ENCODE measurements around the gene ROGDI. TPM values are rescaled to one million over a fixed set of nuclear protein-coding genes. Genes with fewer than 3 reads are reported as not detected.

ROGDI gene
- total RNA-seq, 1 experiment from 2014 or later = 32.1 TPM

DNA sequence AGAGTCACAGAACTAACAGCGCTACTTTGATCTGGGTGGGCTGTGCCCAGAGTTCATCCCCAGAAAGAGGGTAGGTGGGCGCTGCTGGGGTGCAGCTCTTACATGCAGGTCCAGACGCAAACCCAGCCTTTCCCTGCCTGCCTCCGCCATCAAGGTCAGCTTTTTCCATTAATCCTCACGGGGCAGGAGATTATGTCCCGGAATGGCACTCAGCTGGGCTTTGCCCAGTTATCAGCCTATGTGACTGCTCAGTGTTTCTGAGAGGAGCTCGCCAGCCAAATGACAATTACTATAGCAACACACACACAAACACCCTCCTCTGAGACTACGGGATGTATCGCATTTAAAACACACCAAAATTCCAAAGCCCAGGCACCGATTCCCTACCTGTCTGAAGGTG is 24.5 kb upstream of the ROGDI start (continued):
- TF ChIP-seq ESRRA (CRISPR knock-in tag; IDR thresholded peaks at IDR 0.05; ENCODE audit: borderline replicate concordance) (no peak), ZNF219 (CRISPR knock-in tag; IDR thresholded peaks at IDR 0.05; ENCODE audit: borderline replicate concordance) (no peak), OVOL2 (CRISPR knock-in tag; IDR thresholded peaks at IDR 0.05; ENCODE audit: borderline replicate concordance) (no peak), NFE2L1 (CRISPR knock-in tag; IDR thresholded peaks at IDR 0.05) (no peak)

DNA sequence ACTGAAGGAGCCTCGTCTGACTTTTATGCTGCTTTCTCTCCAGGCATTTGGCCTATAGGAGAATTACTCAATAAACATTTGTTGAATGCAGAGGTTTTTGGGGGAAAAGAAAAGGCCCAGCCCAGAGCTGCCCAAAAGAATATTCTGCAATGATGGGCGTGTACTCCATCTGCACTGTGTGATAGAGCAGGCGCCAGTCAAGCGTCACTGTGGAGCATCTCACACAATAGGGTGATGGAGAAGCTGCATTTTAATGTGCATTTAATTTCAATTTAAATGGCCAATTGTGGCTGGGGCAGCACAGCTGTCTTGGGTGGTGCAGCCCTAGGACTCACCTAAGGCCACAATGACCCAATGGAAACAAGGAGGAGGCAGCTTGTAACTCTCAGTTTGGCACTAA is 24.1 kb upstream of the ROGDI start:
- no peaks in the 10 kb centered on the region for H3K9me3 Mint-ChIP-seq
- TF ChIP-seq NR2C2 (CRISPR knock-in tag; IDR thresholded peaks at IDR 0.05) (no peak), RORB (CRISPR knock-in tag; IDR thresholded peaks at IDR 0.05) (no peak), ZNF317 (CRISPR knock-in tag; IDR thresholded peaks at IDR 0.05; ENCODE audit: borderline replicate concordance, low read depth) (no peak), ZNF138 (CRISPR knock-in tag; conservative IDR thresholded peaks at IDR 0.05) (no peak), CREB1 (CRISPR knock-in tag; IDR thresholded peaks at IDR 0.05) (no peak), ZNF263 (CRISPR knock-in tag; IDR thresholded peaks at IDR 0.05; ENCODE audit: low read depth) (no peak), JUN (CRISPR knock-in tag; IDR thresholded peaks at IDR 0.05) (no peak), SMAD3 (CRISPR knock-in tag; IDR thresholded peaks at IDR 0.05; ENCODE audit: borderline replicate concordance) (no peak), HMGA2 (CRISPR knock-in tag; IDR thresholded peaks at IDR 0.05) (no peak), NFYB (CRISPR knock-in tag; conservative IDR thresholded peaks at IDR 0.05; ENCODE audit: low read depth) (no peak), TEAD4 (CRISPR knock-in tag; IDR thresholded peaks at IDR 0.05) (no peak), ZNF121 (CRISPR knock-in tag; IDR thresholded peaks at IDR 0.05) (no peak)
- TF ChIP-seq, protein P1, sequence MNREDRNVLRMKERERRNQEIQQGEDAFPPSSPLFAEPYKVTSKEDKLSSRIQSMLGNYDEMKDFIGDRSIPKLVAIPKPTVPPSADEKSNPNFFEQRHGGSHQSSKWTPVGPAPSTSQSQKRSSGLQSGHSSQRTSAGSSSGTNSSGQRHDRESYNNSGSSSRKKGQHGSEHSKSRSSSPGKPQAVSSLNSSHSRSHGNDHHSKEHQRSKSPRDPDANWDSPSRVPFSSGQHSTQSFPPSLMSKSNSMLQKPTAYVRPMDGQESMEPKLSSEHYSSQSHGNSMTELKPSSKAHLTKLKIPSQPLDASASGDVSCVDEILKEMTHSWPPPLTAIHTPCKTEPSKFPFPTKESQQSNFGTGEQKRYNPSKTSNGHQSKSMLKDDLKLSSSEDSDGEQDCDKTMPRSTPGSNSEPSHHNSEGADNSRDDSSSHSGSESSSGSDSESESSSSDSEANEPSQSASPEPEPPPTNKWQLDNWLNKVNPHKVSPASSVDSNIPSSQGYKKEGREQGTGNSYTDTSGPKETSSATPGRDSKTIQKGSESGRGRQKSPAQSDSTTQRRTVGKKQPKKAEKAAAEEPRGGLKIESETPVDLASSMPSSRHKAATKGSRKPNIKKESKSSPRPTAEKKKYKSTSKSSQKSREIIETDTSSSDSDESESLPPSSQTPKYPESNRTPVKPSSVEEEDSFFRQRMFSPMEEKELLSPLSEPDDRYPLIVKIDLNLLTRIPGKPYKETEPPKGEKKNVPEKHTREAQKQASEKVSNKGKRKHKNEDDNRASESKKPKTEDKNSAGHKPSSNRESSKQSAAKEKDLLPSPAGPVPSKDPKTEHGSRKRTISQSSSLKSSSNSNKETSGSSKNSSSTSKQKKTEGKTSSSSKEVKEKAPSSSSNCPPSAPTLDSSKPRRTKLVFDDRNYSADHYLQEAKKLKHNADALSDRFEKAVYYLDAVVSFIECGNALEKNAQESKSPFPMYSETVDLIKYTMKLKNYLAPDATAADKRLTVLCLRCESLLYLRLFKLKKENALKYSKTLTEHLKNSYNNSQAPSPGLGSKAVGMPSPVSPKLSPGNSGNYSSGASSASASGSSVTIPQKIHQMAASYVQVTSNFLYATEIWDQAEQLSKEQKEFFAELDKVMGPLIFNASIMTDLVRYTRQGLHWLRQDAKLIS (CRISPR knock-in tag; IDR thresholded peaks at IDR 0.05; ENCODE audit: borderline replicate concordance) = no peak
- TF ChIP-seq, protein P2, sequence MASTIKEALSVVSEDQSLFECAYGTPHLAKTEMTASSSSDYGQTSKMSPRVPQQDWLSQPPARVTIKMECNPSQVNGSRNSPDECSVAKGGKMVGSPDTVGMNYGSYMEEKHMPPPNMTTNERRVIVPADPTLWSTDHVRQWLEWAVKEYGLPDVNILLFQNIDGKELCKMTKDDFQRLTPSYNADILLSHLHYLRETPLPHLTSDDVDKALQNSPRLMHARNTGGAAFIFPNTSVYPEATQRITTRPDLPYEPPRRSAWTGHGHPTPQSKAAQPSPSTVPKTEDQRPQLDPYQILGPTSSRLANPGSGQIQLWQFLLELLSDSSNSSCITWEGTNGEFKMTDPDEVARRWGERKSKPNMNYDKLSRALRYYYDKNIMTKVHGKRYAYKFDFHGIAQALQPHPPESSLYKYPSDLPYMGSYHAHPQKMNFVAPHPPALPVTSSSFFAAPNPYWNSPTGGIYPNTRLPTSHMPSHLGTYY (CRISPR knock-in tag; IDR thresholded peaks at IDR 0.05) = no peak
- TF ChIP-seq, protein P3, sequence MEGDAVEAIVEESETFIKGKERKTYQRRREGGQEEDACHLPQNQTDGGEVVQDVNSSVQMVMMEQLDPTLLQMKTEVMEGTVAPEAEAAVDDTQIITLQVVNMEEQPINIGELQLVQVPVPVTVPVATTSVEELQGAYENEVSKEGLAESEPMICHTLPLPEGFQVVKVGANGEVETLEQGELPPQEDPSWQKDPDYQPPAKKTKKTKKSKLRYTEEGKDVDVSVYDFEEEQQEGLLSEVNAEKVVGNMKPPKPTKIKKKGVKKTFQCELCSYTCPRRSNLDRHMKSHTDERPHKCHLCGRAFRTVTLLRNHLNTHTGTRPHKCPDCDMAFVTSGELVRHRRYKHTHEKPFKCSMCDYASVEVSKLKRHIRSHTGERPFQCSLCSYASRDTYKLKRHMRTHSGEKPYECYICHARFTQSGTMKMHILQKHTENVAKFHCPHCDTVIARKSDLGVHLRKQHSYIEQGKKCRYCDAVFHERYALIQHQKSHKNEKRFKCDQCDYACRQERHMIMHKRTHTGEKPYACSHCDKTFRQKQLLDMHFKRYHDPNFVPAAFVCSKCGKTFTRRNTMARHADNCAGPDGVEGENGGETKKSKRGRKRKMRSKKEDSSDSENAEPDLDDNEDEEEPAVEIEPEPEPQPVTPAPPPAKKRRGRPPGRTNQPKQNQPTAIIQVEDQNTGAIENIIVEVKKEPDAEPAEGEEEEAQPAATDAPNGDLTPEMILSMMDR (IDR thresholded peaks at IDR 0.05) = no peak
- TF ChIP-seq, protein P4, sequence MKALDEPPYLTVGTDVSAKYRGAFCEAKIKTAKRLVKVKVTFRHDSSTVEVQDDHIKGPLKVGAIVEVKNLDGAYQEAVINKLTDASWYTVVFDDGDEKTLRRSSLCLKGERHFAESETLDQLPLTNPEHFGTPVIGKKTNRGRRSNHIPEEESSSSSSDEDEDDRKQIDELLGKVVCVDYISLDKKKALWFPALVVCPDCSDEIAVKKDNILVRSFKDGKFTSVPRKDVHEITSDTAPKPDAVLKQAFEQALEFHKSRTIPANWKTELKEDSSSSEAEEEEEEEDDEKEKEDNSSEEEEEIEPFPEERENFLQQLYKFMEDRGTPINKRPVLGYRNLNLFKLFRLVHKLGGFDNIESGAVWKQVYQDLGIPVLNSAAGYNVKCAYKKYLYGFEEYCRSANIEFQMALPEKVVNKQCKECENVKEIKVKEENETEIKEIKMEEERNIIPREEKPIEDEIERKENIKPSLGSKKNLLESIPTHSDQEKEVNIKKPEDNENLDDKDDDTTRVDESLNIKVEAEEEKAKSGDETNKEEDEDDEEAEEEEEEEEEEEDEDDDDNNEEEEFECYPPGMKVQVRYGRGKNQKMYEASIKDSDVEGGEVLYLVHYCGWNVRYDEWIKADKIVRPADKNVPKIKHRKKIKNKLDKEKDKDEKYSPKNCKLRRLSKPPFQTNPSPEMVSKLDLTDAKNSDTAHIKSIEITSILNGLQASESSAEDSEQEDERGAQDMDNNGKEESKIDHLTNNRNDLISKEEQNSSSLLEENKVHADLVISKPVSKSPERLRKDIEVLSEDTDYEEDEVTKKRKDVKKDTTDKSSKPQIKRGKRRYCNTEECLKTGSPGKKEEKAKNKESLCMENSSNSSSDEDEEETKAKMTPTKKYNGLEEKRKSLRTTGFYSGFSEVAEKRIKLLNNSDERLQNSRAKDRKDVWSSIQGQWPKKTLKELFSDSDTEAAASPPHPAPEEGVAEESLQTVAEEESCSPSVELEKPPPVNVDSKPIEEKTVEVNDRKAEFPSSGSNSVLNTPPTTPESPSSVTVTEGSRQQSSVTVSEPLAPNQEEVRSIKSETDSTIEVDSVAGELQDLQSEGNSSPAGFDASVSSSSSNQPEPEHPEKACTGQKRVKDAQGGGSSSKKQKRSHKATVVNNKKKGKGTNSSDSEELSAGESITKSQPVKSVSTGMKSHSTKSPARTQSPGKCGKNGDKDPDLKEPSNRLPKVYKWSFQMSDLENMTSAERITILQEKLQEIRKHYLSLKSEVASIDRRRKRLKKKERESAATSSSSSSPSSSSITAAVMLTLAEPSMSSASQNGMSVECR (CRISPR knock-in tag; IDR thresholded peaks at IDR 0.05; ENCODE audit: borderline replicate concordance) = no peak
- H3K4me1 Mint-ChIP-seq = no peaks in the 10 kb centered on the region
- ATAC-seq = no peak
- POLR2A ChIA-PET = interaction anchor here (2.0 kb wide), 1 partner anchor 9 kb away, joined by 4 read pairs; no protein-coding TSS in a partner anchor
- no peak overlapping the region for H3K27ac Mint-ChIP-seq
- peaks cover 71% of the 10 kb centered on the region for H3K36me3 Mint-ChIP-seq
- DNase-seq (ENCODE audit: low spot score) = no peak
- H3K27me3 Mint-ChIP-seq (ENCODE audit: low read depth) = no peaks in the 10 kb centered on the region
- H3K4me3 Mint-ChIP-seq = no peak overlapping the region
- CTCF ChIA-PET = no interaction called here
